Chondrocyte (in vitro differentiated cells): ENCODE measurements around the gene OLIG2. TPM values are rescaled to one million over a fixed set of nuclear protein-coding genes. Genes with fewer than 3 reads are reported as not detected.

Source experiments
- DNase-seq: peaks from one replicate; pipeline ENCODE4 v3.0.0; 2021; ENCODE audit warnings: mixed read lengths, low spot score
- H3K27ac Mint-ChIP-seq: one replicate; pipeline ENCODE4 v1.8.0; 2021; ENCODE audit warnings: mild to moderate bottlenecking, moderate library complexity, mixed read lengths; ENCODE audit not compliant: unreplicated experiment
- H3K27me3 Mint-ChIP-seq: 2 replicates; pipeline ENCODE4 v1.8.0; 2021; ENCODE audit warnings: low read depth, mixed read lengths
- H3K36me3 Mint-ChIP-seq: 2 replicates; pipeline ENCODE4 v1.8.0; 2021; ENCODE audit warnings: low read depth, mixed read lengths
- H3K4me1 Mint-ChIP-seq: 2 replicates; pipeline ENCODE4 v1.8.0; 2021; ENCODE audit warnings: low read depth, mild to moderate bottlenecking, mixed read lengths
- H3K4me3 Mint-ChIP-seq: one replicate; pipeline ENCODE4 v1.8.0; 2021; ENCODE audit warnings: mild to moderate bottlenecking, moderate library complexity, mixed read lengths; ENCODE audit not compliant: unreplicated experiment
- H3K9me3 Mint-ChIP-seq: 2 replicates; pipeline ENCODE4 v1.8.0; 2021; ENCODE audit warnings: low read depth, mixed read lengths
- total RNA-seq: library from RNA; stranded (reverse); gene quantifications from 3 replicates; pipeline ENCODE4 v1.2.1, GENCODE V29; 2021
- TF ChIP-seq, protein P1 (sequence below): fragments of 200-600 bp; sonication (generic); IDR thresholded peaks from 2 replicates; pipeline ENCODE4 v1.5.0; 2021; ENCODE audit warnings: antibody characterized with exemption, mild to moderate bottlenecking, moderate library complexity

Gene OLIG2
- total RNA-seq, 1 donor from 2014 or later = 0.50 TPM

DNA sequence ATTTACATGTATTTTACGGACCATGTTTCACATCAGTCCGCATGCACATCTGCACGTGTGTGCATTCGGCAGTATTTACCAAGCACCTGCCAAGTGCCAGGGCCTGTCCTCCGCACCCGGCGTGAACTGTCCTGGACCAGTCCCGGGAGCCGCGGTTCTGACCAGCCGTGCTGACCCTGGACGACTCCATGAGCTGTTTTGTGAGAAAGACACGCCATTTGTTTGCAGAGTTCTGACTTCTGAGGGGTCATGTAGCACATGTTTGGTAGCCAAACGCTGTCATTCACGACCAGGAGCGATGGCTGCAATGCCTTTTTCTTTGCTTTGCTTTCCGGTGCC lies 3.3 kb upstream of the OLIG2 start:
- Mint-ChIP-seq H3K4me1 (peaks cover 18% of the 10 kb centered on the region), H3K9me3 (no peaks in the 10 kb centered on the region), H3K4me3 (no peak overlapping the region), H3K36me3 (no peaks in the 10 kb centered on the region), H3K27me3 (peaks cover 73% of the 10 kb centered on the region), H3K27ac (no peak overlapping the region)
- TF ChIP-seq, protein P1, sequence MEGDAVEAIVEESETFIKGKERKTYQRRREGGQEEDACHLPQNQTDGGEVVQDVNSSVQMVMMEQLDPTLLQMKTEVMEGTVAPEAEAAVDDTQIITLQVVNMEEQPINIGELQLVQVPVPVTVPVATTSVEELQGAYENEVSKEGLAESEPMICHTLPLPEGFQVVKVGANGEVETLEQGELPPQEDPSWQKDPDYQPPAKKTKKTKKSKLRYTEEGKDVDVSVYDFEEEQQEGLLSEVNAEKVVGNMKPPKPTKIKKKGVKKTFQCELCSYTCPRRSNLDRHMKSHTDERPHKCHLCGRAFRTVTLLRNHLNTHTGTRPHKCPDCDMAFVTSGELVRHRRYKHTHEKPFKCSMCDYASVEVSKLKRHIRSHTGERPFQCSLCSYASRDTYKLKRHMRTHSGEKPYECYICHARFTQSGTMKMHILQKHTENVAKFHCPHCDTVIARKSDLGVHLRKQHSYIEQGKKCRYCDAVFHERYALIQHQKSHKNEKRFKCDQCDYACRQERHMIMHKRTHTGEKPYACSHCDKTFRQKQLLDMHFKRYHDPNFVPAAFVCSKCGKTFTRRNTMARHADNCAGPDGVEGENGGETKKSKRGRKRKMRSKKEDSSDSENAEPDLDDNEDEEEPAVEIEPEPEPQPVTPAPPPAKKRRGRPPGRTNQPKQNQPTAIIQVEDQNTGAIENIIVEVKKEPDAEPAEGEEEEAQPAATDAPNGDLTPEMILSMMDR = no peak
- DNase-seq = no peak

DNA sequence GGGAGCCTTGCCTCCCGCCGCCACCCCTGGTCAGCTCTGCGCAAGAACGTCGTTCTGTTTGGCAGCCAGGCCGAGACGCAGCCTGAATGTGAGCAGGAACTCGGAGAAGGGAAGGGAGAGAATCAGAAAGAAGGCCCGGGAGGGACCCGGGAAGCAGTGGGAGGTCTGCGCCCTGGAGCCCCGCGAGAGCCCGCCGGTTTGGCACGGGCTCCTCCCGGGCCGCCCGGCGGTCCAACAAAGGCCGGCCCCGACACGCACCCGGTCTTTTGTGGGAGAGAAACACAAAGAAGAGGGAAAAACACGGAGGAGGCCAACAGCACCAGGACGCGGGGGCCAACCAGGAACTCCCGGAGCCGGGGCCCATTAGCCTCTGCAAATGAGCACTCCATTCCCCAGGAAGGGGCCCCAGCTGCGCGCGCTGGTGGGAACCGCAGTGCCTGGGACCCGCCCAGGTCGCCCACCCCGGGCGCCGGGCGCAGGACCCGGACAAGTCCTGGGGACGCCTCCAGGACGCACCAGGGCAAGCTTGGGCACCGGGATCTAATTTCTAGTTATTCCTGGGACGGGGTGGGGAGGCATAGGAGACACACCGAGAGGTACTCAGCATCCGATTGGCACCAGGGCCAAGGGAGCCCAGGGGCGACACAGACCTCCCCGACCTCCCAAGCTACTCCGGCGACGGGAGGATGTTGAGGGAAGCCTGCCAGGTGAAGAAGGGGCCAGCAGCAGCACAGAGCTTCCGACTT lies 2.7 kb upstream of the OLIG2 start:
- H3K4me1 Mint-ChIP-seq = peaks cover 18% of the 10 kb centered on the region
- peaks cover 69% of the 10 kb centered on the region for H3K27me3 Mint-ChIP-seq
- TF ChIP-seq, protein P1 = no peak
- DNase-seq = no peak
- no peaks in the 10 kb centered on the region for H3K9me3 Mint-ChIP-seq
- no peak overlapping the region for H3K4me3 Mint-ChIP-seq
- H3K36me3 Mint-ChIP-seq = no peaks in the 10 kb centered on the region
- H3K27ac Mint-ChIP-seq = no peak overlapping the region

GRCh38 chr21:33023574-33024200 lies 2.0 kb upstream of the OLIG2 start:
- H3K36me3 Mint-ChIP-seq = no peaks in the 10 kb centered on the region
- H3K4me1 Mint-ChIP-seq = peaks cover 18% of the 10 kb centered on the region
- H3K9me3 Mint-ChIP-seq = no peaks in the 10 kb centered on the region
- DNase-seq = no peak
- no peak overlapping the region for H3K4me3 Mint-ChIP-seq
- H3K27ac Mint-ChIP-seq = no peak overlapping the region
- peaks cover 68% of the 10 kb centered on the region for H3K27me3 Mint-ChIP-seq
- TF ChIP-seq, protein P1 = no peak

DNA sequence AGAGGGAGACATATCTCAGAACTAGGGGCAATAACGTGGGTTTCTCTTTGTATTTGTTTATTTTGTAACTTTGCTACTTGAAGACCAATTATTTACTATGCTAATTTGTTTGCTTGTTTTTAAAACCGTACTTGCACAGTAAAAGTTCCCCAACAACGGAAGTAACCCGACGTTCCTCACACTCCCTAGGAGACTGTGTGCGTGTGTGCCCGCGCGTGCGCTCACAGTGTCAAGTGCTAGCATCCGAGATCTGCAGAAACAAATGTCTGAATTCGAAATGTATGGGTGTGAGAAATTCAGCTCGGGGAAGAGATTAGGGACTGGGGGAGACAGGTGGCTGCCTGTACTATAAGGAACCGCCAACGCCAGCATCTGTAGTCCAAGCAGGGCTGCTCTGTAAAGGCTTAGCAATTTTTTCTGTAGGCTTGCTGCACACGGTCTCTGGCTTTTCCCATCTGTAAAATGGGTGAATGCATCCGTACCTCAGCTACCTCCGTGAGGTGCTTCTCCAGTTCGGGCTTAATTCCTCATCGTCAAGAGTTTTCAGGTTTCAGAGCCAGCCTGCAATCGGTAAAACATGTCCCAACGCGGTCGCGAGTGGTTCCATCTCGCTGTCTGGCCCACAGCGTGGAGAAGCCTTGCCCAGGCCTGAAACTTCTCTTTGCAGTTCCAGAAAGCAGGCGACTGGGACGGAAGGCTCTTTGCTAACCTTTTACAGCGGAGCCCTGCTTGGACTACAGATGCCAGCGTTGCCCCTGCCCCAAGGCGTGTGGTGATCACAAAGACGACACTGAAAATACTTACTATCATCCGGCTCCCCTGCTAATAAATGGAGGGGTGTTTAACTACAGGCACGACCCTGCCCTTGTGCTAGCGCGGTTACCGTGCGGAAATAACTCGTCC lies 1.3 kb upstream of the OLIG2 start:
- no peak for DNase-seq
- TF ChIP-seq, protein P1 = no peak
- H3K27ac Mint-ChIP-seq = no peak overlapping the region
- H3K36me3 Mint-ChIP-seq = no peaks in the 10 kb centered on the region
- no peaks in the 10 kb centered on the region for H3K9me3 Mint-ChIP-seq
- peaks cover 66% of the 10 kb centered on the region for H3K27me3 Mint-ChIP-seq
- peak overlapping the region; percentile 81 for H3K4me3 Mint-ChIP-seq
- H3K4me1 Mint-ChIP-seq = peaks cover 15% of the 10 kb centered on the region

DNA sequence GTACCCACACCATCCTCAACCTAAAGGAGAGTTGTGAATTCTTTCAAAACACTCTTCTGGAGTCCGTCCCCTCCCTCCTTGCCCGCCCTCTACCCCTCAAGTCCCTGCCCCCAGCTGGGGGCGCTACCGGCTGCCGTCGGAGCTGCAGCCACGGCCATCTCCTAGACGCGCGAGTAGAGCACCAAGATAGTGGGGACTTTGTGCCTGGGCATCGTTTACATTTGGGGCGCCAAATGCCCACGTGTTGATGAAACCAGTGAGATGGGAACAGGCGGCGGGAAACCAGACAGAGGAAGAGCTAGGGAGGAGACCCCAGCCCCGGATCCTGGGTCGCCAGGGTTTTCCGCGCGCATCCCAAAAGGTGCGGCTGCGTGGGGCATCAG lies 638 bp upstream of the OLIG2 start:
- Mint-ChIP-seq H3K4me3 (peak overlapping the region; percentile 81), H3K36me3 (no peaks in the 10 kb centered on the region), H3K4me1 (peaks cover 15% of the 10 kb centered on the region), H3K9me3 (no peaks in the 10 kb centered on the region), H3K27me3 (peaks cover 70% of the 10 kb centered on the region), H3K27ac (no peak overlapping the region)
- TF ChIP-seq, protein P1 = peak; percentile 52
- no peak for DNase-seq
